BLaER1 (cell line): ENCODE data around the gene SMAD7.
A peak's percentile ranks its signal among the peaks of the same experiment; 100 is the strongest.

ENCODE experiments used
- H3K27ac ChIP-seq: shearing (Covaris generic); formaldehyde crosslinking; 2 replicates; pipeline ENCODE4 v1.8.1; 2022
- H3K27me3 ChIP-seq: shearing (Covaris generic); formaldehyde crosslinking; 2 replicates; pipeline ENCODE4 v1.8.1; 2022
- H3K36me3 ChIP-seq: shearing (Covaris generic); formaldehyde crosslinking; 2 replicates; pipeline ENCODE4 v1.8.1; 2022
- H3K4me1 ChIP-seq: shearing (Covaris generic); formaldehyde crosslinking; 2 replicates; pipeline ENCODE4 v1.8.1; 2022
- H3K4me2 ChIP-seq: shearing (Covaris generic); formaldehyde crosslinking; 2 replicates; pipeline ENCODE4 v1.8.1; 2022
- H3K4me3 ChIP-seq: shearing (Covaris generic); formaldehyde crosslinking; 2 replicates; pipeline ENCODE4 v1.8.1; 2022
- H3K9ac ChIP-seq: shearing (Covaris generic); formaldehyde crosslinking; 2 replicates; pipeline ENCODE4 v1.8.1; 2022
- H3K9me3 ChIP-seq: shearing (Covaris generic); formaldehyde crosslinking; 2 replicates; pipeline ENCODE4 v1.8.1; 2022
- H4K20me1 ChIP-seq: shearing (Covaris generic); formaldehyde crosslinking; 2 replicates; pipeline ENCODE4 v1.8.1; 2022
- Cebpa-rat ChIP-seq: shearing (Covaris generic); IDR thresholded peaks from 2 replicates; pipeline ENCODE4 v1.8.1; 2022

SMAD7 gene

GRCh38 chr18:48975120-48975816 lies 24.5 kb upstream of the SMAD7 start:
- peaks cover 18% of the 10 kb centered on the region; the same call in 1 of the 2 replicates for H3K4me1 ChIP-seq
- no peaks in the 10 kb centered on the region for H3K9me3 ChIP-seq
- no peaks in the 10 kb centered on the region for H3K36me3 ChIP-seq
- H3K27ac ChIP-seq: no peak overlapping the region; the same call in 1 of the 2 replicates
- peak overlapping the region; percentile 97 for H3K4me2 ChIP-seq
- H4K20me1 ChIP-seq: no peaks in the 10 kb centered on the region
- H3K9ac ChIP-seq: peak overlapping the region; percentile 60; the same call in 1 of the 2 replicates
- H3K4me3 ChIP-seq: peak overlapping the region; percentile 78
- TF ChIP-seq Cebpa-rat: no peak
- peaks cover 51% of the 10 kb centered on the region for H3K27me3 ChIP-seq

GRCh38 chr18:48974304-48975119 lies 23.7 kb upstream of the SMAD7 start:
- Histone ChIP-seq H3K27ac (no peak overlapping the region), H3K27me3 (peaks cover 51% of the 10 kb centered on the region), H3K36me3 (no peaks in the 10 kb centered on the region), H3K4me3 (peak overlapping the region; percentile 78; the same call in 1 of the 2 replicates), H3K4me2 (peak overlapping the region; percentile 97), H3K9me3 (no peaks in the 10 kb centered on the region), H3K4me1 (peaks cover 10% of the 10 kb centered on the region; the same call in 1 of the 2 replicates), H3K9ac (no peak overlapping the region), H4K20me1 (no peaks in the 10 kb centered on the region)
- TF ChIP-seq Cebpa-rat: no peak

- Histone ChIP-seq H3K4me2 (no peak overlapping the region), H3K27ac (no peak overlapping the region), H3K4me1 (peaks cover 9% of the 10 kb centered on the region; the same call in 1 of the 2 replicates), H3K9me3 (no peaks in the 10 kb centered on the region), H3K4me3 (no peak overlapping the region), H3K27me3 (peaks cover 51% of the 10 kb centered on the region), H3K36me3 (no peaks in the 10 kb centered on the region), H3K9ac (no peak overlapping the region), H4K20me1 (no peaks in the 10 kb centered on the region)
- no peak for TF ChIP-seq Cebpa-rat
These were observed 23.0 kb upstream of the SMAD7 start for GRCh38 chr18:48973731-48974130.

- TF ChIP-seq Cebpa-rat: no peak
These were observed 17.8 kb upstream of the SMAD7 start for GRCh38 chr18:48968412-48969215.

GRCh38 chr18:48967545-48967944 lies 16.8 kb upstream of the SMAD7 start:
- Histone ChIP-seq H3K4me2 (no peak overlapping the region), H3K27ac (no peak overlapping the region), H3K36me3 (no peaks in the 10 kb centered on the region), H3K9ac (no peak overlapping the region), H3K27me3 (no peaks in the 10 kb centered on the region), H3K4me1 (no peaks in the 10 kb centered on the region), H4K20me1 (no peaks in the 10 kb centered on the region), H3K9me3 (no peaks in the 10 kb centered on the region), H3K4me3 (no peak overlapping the region)
- no peak for TF ChIP-seq Cebpa-rat

More at GRCh38 chr18:48968412-48969215, 17.8 kb upstream of the SMAD7 start:
- H3K27me3 ChIP-seq: peaks cover 4% of the 10 kb centered on the region
- no peaks in the 10 kb centered on the region for H3K36me3 ChIP-seq
- H4K20me1 ChIP-seq: no peaks in the 10 kb centered on the region
- H3K9ac ChIP-seq: no peak overlapping the region
- no peak overlapping the region for H3K4me3 ChIP-seq
- H3K4me2 ChIP-seq: no peak overlapping the region
- H3K4me1 ChIP-seq: no peaks in the 10 kb centered on the region
- H3K9me3 ChIP-seq: no peaks in the 10 kb centered on the region
- no peak overlapping the region for H3K27ac ChIP-seq

- H4K20me1 ChIP-seq: no peaks in the 10 kb centered on the region
- no peak overlapping the region for H3K27ac ChIP-seq
- H3K4me2 ChIP-seq: no peak overlapping the region
- H3K4me3 ChIP-seq: no peak overlapping the region
- H3K36me3 ChIP-seq: no peaks in the 10 kb centered on the region
- TF ChIP-seq Cebpa-rat: no peak
- H3K9me3 ChIP-seq: no peaks in the 10 kb centered on the region
- no peaks in the 10 kb centered on the region for H3K27me3 ChIP-seq
- no peaks in the 10 kb centered on the region for H3K4me1 ChIP-seq
- no peak overlapping the region for H3K9ac ChIP-seq
These were observed 15.8 kb upstream of the SMAD7 start for GRCh38 chr18:48966523-48966922.

- H3K27me3 ChIP-seq: no peaks in the 10 kb centered on the region
- H3K4me2 ChIP-seq: no peak overlapping the region; the same call in 1 of the 2 replicates
- no peak overlapping the region for H3K9ac ChIP-seq
- no peaks in the 10 kb centered on the region for H3K9me3 ChIP-seq
- H3K4me1 ChIP-seq: no peaks in the 10 kb centered on the region
- no peak overlapping the region for H3K4me3 ChIP-seq
- no peak for TF ChIP-seq Cebpa-rat
- H4K20me1 ChIP-seq: no peaks in the 10 kb centered on the region
- H3K27ac ChIP-seq: no peak overlapping the region
- H3K36me3 ChIP-seq: no peaks in the 10 kb centered on the region
These were observed 13.1 kb upstream of the SMAD7 start for GRCh38 chr18:48963586-48964470.

GRCh38 chr18:48962994-48963561 lies 12.3 kb upstream of the SMAD7 start:
- no peak overlapping the region; the same call in 1 of the 2 replicates for H3K4me2 ChIP-seq
- H3K27ac ChIP-seq: no peak overlapping the region
- no peak overlapping the region for H3K9ac ChIP-seq
- H3K4me1 ChIP-seq: no peaks in the 10 kb centered on the region
- H4K20me1 ChIP-seq: no peaks in the 10 kb centered on the region
- TF ChIP-seq Cebpa-rat: no peak
- H3K27me3 ChIP-seq: no peaks in the 10 kb centered on the region
- H3K36me3 ChIP-seq: no peaks in the 10 kb centered on the region
- no peak overlapping the region for H3K4me3 ChIP-seq
- no peaks in the 10 kb centered on the region for H3K9me3 ChIP-seq
